CD4-positive, CD25-positive, alpha-beta regulatory T cell (primary cell): Measurements from ENCODE around the gene RGMA. TPM values are rescaled to one million over a fixed set of nuclear protein-coding genes. Genes with fewer than 3 reads are reported as not detected.

Source experiments
- ATAC-seq, 2 donors: fragments of 150-1000 bp; cut with Tn5 transposase; one replicate each; pipeline ENCODE4 v1.10.0; 2021; ENCODE audit warnings: low read depth in 2 of 2, moderate number of reproducible peaks in 2 of 2, moderate library complexity in 1 of 2
- DNase-seq, 3 donors: peaks; one replicate each; pipeline versions ENCODE4 v3.0.0 to v3.0.0-alpha.2; 2012 to 2022; ENCODE audit warnings: mixed read lengths in 1 of 3
- H3K27ac ChIP-seq: one replicate; pipeline ENCODE4 v1.7.0; 2013; ENCODE audit warnings: mild to moderate bottlenecking, low read length; ENCODE audit not compliant: insufficient read depth, poor library complexity, severe bottlenecking
- H3K27me3 ChIP-seq: one replicate; pipeline ENCODE4 v1.7.0; 2013; ENCODE audit warnings: low read length; ENCODE audit not compliant: control insufficient read depth, insufficient read depth
- H3K36me3 ChIP-seq: one replicate; pipeline ENCODE4 v1.7.0; 2013; ENCODE audit warnings: mild to moderate bottlenecking, low read length, moderate library complexity; ENCODE audit not compliant: control insufficient read depth, insufficient read depth
- H3K4me1 ChIP-seq: 2 replicates; pipeline ENCODE4 v1.7.0; 2013; ENCODE audit warnings: mild to moderate bottlenecking, low read length; ENCODE audit not compliant: insufficient read depth, control insufficient read depth, poor library complexity, severe bottlenecking
- H3K4me3 ChIP-seq: one replicate; pipeline ENCODE4 v1.7.0; 2013; ENCODE audit warnings: low read depth, mild to moderate bottlenecking, low read length, moderate library complexity
- H3K9me3 ChIP-seq, 2 experiments: 1 replicate in 1 of 2; 2 replicates in 1 of 2; pipeline ENCODE4 v1.7.0; 2013; ENCODE audit warnings: low read length in 2 of 2, mild to moderate bottlenecking in 1 of 2, moderate library complexity in 1 of 2; ENCODE audit not compliant: control insufficient read depth in 2 of 2
- H3K27ac Mint-ChIP-seq, 3 donors: one replicate each; pipeline ENCODE4 v1.8.0; 2020 to 2022; ENCODE audit warnings: mild to moderate bottlenecking in 3 of 3, mixed read lengths in 3 of 3, moderate library complexity in 2 of 3
- H3K27me3 Mint-ChIP-seq: one replicate; pipeline ENCODE4 v1.8.0; 2022; ENCODE audit warnings: mild to moderate bottlenecking, mixed read lengths
- H3K36me3 Mint-ChIP-seq: one replicate; pipeline ENCODE4 v1.8.0; 2020; ENCODE audit warnings: mixed read lengths
- H3K4me1 Mint-ChIP-seq, 4 donors: one replicate each; pipeline ENCODE4 v1.8.0; 2020 to 2022; ENCODE audit warnings: mixed read lengths in 4 of 4, mild to moderate bottlenecking in 1 of 4
- H3K4me3 Mint-ChIP-seq, 4 donors: one replicate each; pipeline ENCODE4 v1.8.0; 2020 to 2022; ENCODE audit warnings: mild to moderate bottlenecking in 4 of 4, mixed read lengths in 4 of 4, moderate library complexity in 3 of 4
- H3K9me3 Mint-ChIP-seq, 7 donors: one replicate each; pipeline ENCODE4 v1.8.0; 2020 to 2022; ENCODE audit warnings: mixed read lengths in 7 of 7, mild to moderate bottlenecking in 3 of 7, moderate library complexity in 2 of 7
- polyA plus RNA-seq, 4 donors: library from polyadenylated mRNA; unstranded; fragments of 300-500 nt; fragmentation: Illumina TruSeq; gene quantifications; one replicate each; pipeline ENCODE4 v1.2.3, GENCODE V29; 2021
- total RNA-seq: library from RNA; stranded (reverse); gene quantifications from one replicate; pipeline ENCODE4 v1.2.3, GENCODE V29; 2022

Gene RGMA
- total and polyA plus RNA-seq, 5 donors from 2014 or later, result 0.49 TPM; not detected in 4

- Mint-ChIP-seq H3K4me3 (no peak overlapping the region), H3K36me3 (peaks cover 65% of the 10 kb centered on the region), H3K9me3 (no peaks in the 10 kb centered on the region), H3K27me3 (no peaks in the 10 kb centered on the region), H3K4me1 (peaks cover 7 to 20% (median 11%) of the 10 kb centered on the region in 4 donors), H3K27ac (peak overlapping the region in 2 of 3 donors; percentile 20 to 27)
- Histone ChIP-seq H3K9me3 (no peaks in the 10 kb centered on the region), H3K4me1 (no peaks in the 10 kb centered on the region), H3K4me3 (no peak overlapping the region), H3K27ac (no peak overlapping the region), H3K36me3 (peaks cover 99% of the 10 kb centered on the region), H3K27me3 (no peaks in the 10 kb centered on the region)
- DNase-seq (no peak), ATAC-seq (no peak)
Measured at GRCh38 chr15:93007994-93008393, 81.0 kb downstream of the RGMA start.

GRCh38 chr15:93005133-93005532 is 83.9 kb downstream of the RGMA start:
- H3K9me3 Mint-ChIP-seq, result no peaks in the 10 kb centered on the region
- H3K4me3 Mint-ChIP-seq, result no peak overlapping the region
- H3K36me3 Mint-ChIP-seq, result peaks cover 60% of the 10 kb centered on the region

GRCh38 chr15:93001881-93002280 is 87.1 kb downstream of the RGMA start:
- no peak for ATAC-seq

More at GRCh38 chr15:93005133-93005532, 83.9 kb downstream of the RGMA start:
- no peak overlapping the region for H3K4me3 ChIP-seq
- H3K4me1 ChIP-seq, result no peaks in the 10 kb centered on the region
- DNase-seq (no peak), ATAC-seq (no peak)
- H3K27ac Mint-ChIP-seq, result peak overlapping the region in 2 of 3 donors; percentile 65 to 71
- no peaks in the 10 kb centered on the region for H3K27me3 Mint-ChIP-seq
- no peaks in the 10 kb centered on the region for H3K27me3 ChIP-seq
- H3K36me3 ChIP-seq, result peaks cover 99% of the 10 kb centered on the region
- peaks cover 5 to 25% (median 11%) of the 10 kb centered on the region in 4 donors for H3K4me1 Mint-ChIP-seq
- H3K9me3 ChIP-seq, result no peaks in the 10 kb centered on the region
- H3K27ac ChIP-seq, result no peak overlapping the region

GRCh38 chr15:93001156-93001555 is 87.9 kb downstream of the RGMA start:
- DNase-seq (no peak), ATAC-seq (no peak)
- Mint-ChIP-seq H3K27me3 (no peaks in the 10 kb centered on the region), H3K9me3 (no peaks in the 10 kb centered on the region), H3K4me1 (peaks cover 5 to 20% (median 7%) of the 10 kb centered on the region in 4 donors), H3K27ac (peak overlapping the region in 1 of 3 donors; percentile 15), H3K4me3 (no peak overlapping the region), H3K36me3 (peaks cover 58% of the 10 kb centered on the region)
- H3K27me3 ChIP-seq, result no peaks in the 10 kb centered on the region
- peaks cover 96% of the 10 kb centered on the region for H3K36me3 ChIP-seq
- H3K4me1 ChIP-seq, result no peaks in the 10 kb centered on the region
- no peak overlapping the region for H3K27ac ChIP-seq
- H3K4me3 ChIP-seq, result no peak overlapping the region
- H3K9me3 ChIP-seq, result no peaks in the 10 kb centered on the region

More at GRCh38 chr15:93001881-93002280, 87.1 kb downstream of the RGMA start:
- Histone ChIP-seq H3K9me3 (no peaks in the 10 kb centered on the region), H3K27me3 (no peaks in the 10 kb centered on the region), H3K4me1 (no peaks in the 10 kb centered on the region), H3K27ac (no peak overlapping the region), H3K4me3 (no peak overlapping the region), H3K36me3 (peaks cover 96% of the 10 kb centered on the region)
- Mint-ChIP-seq H3K4me1 (peaks cover 5 to 19% (median 11%) of the 10 kb centered on the region in 4 donors), H3K9me3 (no peaks in the 10 kb centered on the region), H3K27me3 (no peaks in the 10 kb centered on the region), H3K4me3 (peak overlapping the region in 1 of 4 donors; percentile 58), H3K36me3 (peaks cover 63% of the 10 kb centered on the region), H3K27ac (peak overlapping the region; percentile 14 to 33 (median 20))
- peak in 1 of 3 donors; percentile 15 for DNase-seq

GRCh38 chr15:92997821-92998220 is 91.2 kb downstream of the RGMA start:
- no peaks in the 10 kb centered on the region for H3K27me3 Mint-ChIP-seq
- H3K4me1 Mint-ChIP-seq, result peaks cover 8 to 27% (median 19%) of the 10 kb centered on the region in 4 donors
- H3K36me3 ChIP-seq, result peaks cover 94% of the 10 kb centered on the region
- no peaks in the 10 kb centered on the region for H3K4me1 ChIP-seq
- no peak overlapping the region for H3K4me3 Mint-ChIP-seq
- H3K9me3 Mint-ChIP-seq, result no peaks in the 10 kb centered on the region
- DNase-seq (no peak), ATAC-seq (no peak)
- no peak overlapping the region for H3K27ac ChIP-seq
- H3K27ac Mint-ChIP-seq, result peak overlapping the region in 2 of 3 donors; percentile 31 to 52
- H3K27me3 ChIP-seq, result no peaks in the 10 kb centered on the region
- H3K4me3 ChIP-seq, result no peak overlapping the region
- H3K36me3 Mint-ChIP-seq, result peaks cover 62% of the 10 kb centered on the region
- H3K9me3 ChIP-seq, result no peaks in the 10 kb centered on the region

GRCh38 chr15:92992720-92993119 is 96.3 kb downstream of the RGMA start:
- no peak for ATAC-seq
- H3K27ac ChIP-seq, result no peak overlapping the region
- Mint-ChIP-seq H3K4me1 (peaks cover 23 to 42% (median 29%) of the 10 kb centered on the region in 4 donors), H3K27ac (peak overlapping the region in 1 of 3 donors; percentile 28), H3K27me3 (no peaks in the 10 kb centered on the region), H3K9me3 (no peaks in the 10 kb centered on the region), H3K4me3 (no peak overlapping the region), H3K36me3 (peaks cover 68% of the 10 kb centered on the region)
- no peaks in the 10 kb centered on the region for H3K27me3 ChIP-seq
- no peaks in the 10 kb centered on the region for H3K9me3 ChIP-seq
- H3K36me3 ChIP-seq, result peaks cover 94% of the 10 kb centered on the region
- DNase-seq, result no peak
- H3K4me1 ChIP-seq, result no peaks in the 10 kb centered on the region
- no peak overlapping the region for H3K4me3 ChIP-seq

- no peaks in the 10 kb centered on the region for H3K9me3 ChIP-seq
- no peaks in the 10 kb centered on the region for H3K4me1 ChIP-seq
- peak overlapping the region in 1 of 3 donors; percentile 69 for H3K27ac Mint-ChIP-seq
- H3K9me3 Mint-ChIP-seq, result no peaks in the 10 kb centered on the region
- H3K4me1 Mint-ChIP-seq, result peaks cover 19 to 37% (median 28%) of the 10 kb centered on the region in 4 donors
- no peak overlapping the region for H3K27ac ChIP-seq
- no peaks in the 10 kb centered on the region for H3K27me3 Mint-ChIP-seq
- ATAC-seq (no peak), DNase-seq (no peak)
- peaks cover 94% of the 10 kb centered on the region for H3K36me3 ChIP-seq
- peaks cover 63% of the 10 kb centered on the region for H3K36me3 Mint-ChIP-seq
- no peak overlapping the region for H3K4me3 ChIP-seq
- no peaks in the 10 kb centered on the region for H3K27me3 ChIP-seq
- H3K4me3 Mint-ChIP-seq, result no peak overlapping the region
Measured at GRCh38 chr15:92990031-92990430, 99.0 kb downstream of the RGMA start.

- peaks cover 95% of the 10 kb centered on the region for H3K36me3 ChIP-seq
- peaks cover 15 to 32% (median 25%) of the 10 kb centered on the region in 4 donors for H3K4me1 Mint-ChIP-seq
- no peaks in the 10 kb centered on the region for H3K27me3 Mint-ChIP-seq
- no peaks in the 10 kb centered on the region for H3K9me3 ChIP-seq
- H3K27ac Mint-ChIP-seq, result peak overlapping the region; percentile 32 to 90 (median 69)
- H3K4me3 Mint-ChIP-seq, result no peak overlapping the region
- peaks cover 60% of the 10 kb centered on the region for H3K36me3 Mint-ChIP-seq
- no peak overlapping the region for H3K4me3 ChIP-seq
- H3K27ac ChIP-seq, result no peak overlapping the region
- no peaks in the 10 kb centered on the region for H3K9me3 Mint-ChIP-seq
- H3K27me3 ChIP-seq, result no peaks in the 10 kb centered on the region
- DNase-seq (no peak), ATAC-seq (no peak)
- H3K4me1 ChIP-seq, result no peaks in the 10 kb centered on the region
Measured at GRCh38 chr15:92989470-92989869, 99.5 kb downstream of the RGMA start.
